GM12878 (cell line): ENCODE results near the gene DYNLT2B. TPM values are rescaled to one million over a fixed set of nuclear protein-coding genes. Genes with fewer than 3 reads are reported as not detected.

Experiments used
- ATAC-seq: fragments of 200-7000 bp; cut with Tn5 transposase; 3 replicates; pipeline ENCODE4 v1.9.1; 2020; ENCODE audit warnings: mild to moderate bottlenecking, moderate library complexity
- BruUV-seq: library from RNA; stranded (reverse); fragments of 400-500 nt; replicated peaks from 2 replicates; lab custom pipeline; 2021; lab: Mats Ljungman, UMichigan
- CTCF ChIA-PET: fragments of 300-600 bp; sonication (Branson Sonifier 250); formaldehyde crosslinking; extraction: SDS; loops from one replicate; lab custom pipeline; 2021; ENCODE audit warnings: inconsistent platforms; lab: Yijun Ruan, JAX
- POLR2A ChIA-PET: fragments of 350-600 bp; formaldehyde crosslinking; extraction: SDS; loops from one replicate; lab custom pipeline; 2021; ENCODE audit warnings: inconsistent platforms; lab: Charles Lee
- RAD21 ChIA-PET: fragments of 300-600 bp; sonication (Branson Sonifier 250); formaldehyde crosslinking; loops from one replicate; lab custom pipeline; 2023; ENCODE audit warnings: antibody characterized with exemption; ENCODE audit not compliant: unreplicated experiment; lab: Charles Lee
- SMC1A ChIA-PET: fragments of 300-600 bp; sonication (Branson Sonifier 250); formaldehyde crosslinking; loops from one replicate; lab custom pipeline; 2023; ENCODE audit not compliant: unreplicated experiment, uncharacterized antibody; lab: Charles Lee
- DNase-seq: peaks from one replicate; pipeline ENCODE4 v3.0.0-alpha.2; 2011; ENCODE audit warnings: low read depth, low spot score
- FAIRE-seq: peaks from 3 replicates; lab custom pipeline; 2011; peaks lifted over from hg19 to GRCh38; lab: Jason Lieb, UNC
- H2AFZ ChIP-seq: 2 replicates; pipeline ENCODE4 v1.6.0; 2011; ENCODE audit warnings: low read depth, low read length, control low read depth; ENCODE audit not compliant: control insufficient read depth
- H3K27ac ChIP-seq: 2 replicates; pipeline ENCODE4 v1.5.1; 2011; ENCODE audit warnings: control low read depth; ENCODE audit not compliant: control insufficient read depth, insufficient read depth
- H3K27me3 ChIP-seq, 2 experiments: replicated peaks in 1 of 2; 2 replicates each; pipeline versions ENCODE4 v1.6.0 to v1.6.1; 2011; ENCODE audit warnings: low read length in 1 of 2; ENCODE audit not compliant: control insufficient read depth in 2 of 2, insufficient read depth in 2 of 2
- H3K36me3 ChIP-seq, 2 experiments: 2 replicates each; pipeline ENCODE4 v1.5.1; 2011; ENCODE audit warnings: low read length in 1 of 2; ENCODE audit not compliant: control insufficient read depth in 2 of 2, insufficient read depth in 2 of 2
- H3K4me1 ChIP-seq: 2 replicates; pipeline ENCODE4 v1.6.1; 2011; ENCODE audit warnings: mild to moderate bottlenecking, low read length, moderate library complexity, mixed read lengths; ENCODE audit not compliant: control insufficient read depth, insufficient read depth
- H3K4me2 ChIP-seq: 2 replicates; pipeline ENCODE4 v1.6.0; 2011; ENCODE audit warnings: control low read depth; ENCODE audit not compliant: control insufficient read depth, insufficient read depth
- H3K4me3 ChIP-seq: fragments of 200-600 bp; sonication (generic); 2 replicates; pipeline ENCODE4 v1.5.1; 2016
- H3K79me2 ChIP-seq: 2 replicates; pipeline ENCODE4 v1.6.0; 2011; ENCODE audit warnings: low read length; ENCODE audit not compliant: control insufficient read depth, insufficient read depth
- H3K9ac ChIP-seq: 2 replicates; pipeline ENCODE4 v1.8.0; 2011; ENCODE audit warnings: low read length, control low read depth, mixed read lengths; ENCODE audit not compliant: control insufficient read depth, insufficient read depth
- H3K9me3 ChIP-seq: replicated peaks from 3 replicates; pipeline ENCODE4 v1.5.1; 2011; ENCODE audit warnings: mild to moderate bottlenecking, low read length; ENCODE audit not compliant: control insufficient read depth, insufficient read depth
- H4K20me1 ChIP-seq: 2 replicates; pipeline ENCODE4 v1.6.0; 2011; ENCODE audit not compliant: control insufficient read depth, insufficient read depth
- ATF7 ChIP-seq: fragments of 450-650 bp; IDR thresholded peaks from 2 replicates; pipeline ENCODE4 v1.6.1; 2016; ENCODE audit warnings: low read depth, mild to moderate bottlenecking
- CHD4 ChIP-seq: fragments of 200-600 bp; sonication (generic); IDR thresholded peaks from 2 replicates; pipeline ENCODE4 v1.6.1; 2016; ENCODE audit warnings: mild to moderate bottlenecking
- DPF2 ChIP-seq: fragments of 450-650 bp; IDR thresholded peaks from 2 replicates; pipeline ENCODE4 v1.6.1; 2017; ENCODE audit warnings: mild to moderate bottlenecking
- E2F8 ChIP-seq: fragments of 450-650 bp; IDR thresholded peaks from 2 replicates; pipeline ENCODE4 v1.6.1; 2018; ENCODE audit warnings: mild to moderate bottlenecking, low read depth, moderate library complexity; ENCODE audit not compliant: partially characterized antibody
- HCFC1 ChIP-seq: fragments of 150-350 bp; IDR thresholded peaks from 2 replicates; pipeline ENCODE4 v1.6.1; 2014; ENCODE audit warnings: low read length
- HDAC6 ChIP-seq: fragments of 200-600 bp; sonication (generic); IDR thresholded peaks from one replicate; pipeline ENCODE4 v1.8.0; 2017; ENCODE audit warnings: antibody characterized with exemption; ENCODE audit not compliant: unreplicated experiment
- LARP7 ChIP-seq: fragments of 450-650 bp; IDR thresholded peaks from 2 replicates; pipeline ENCODE4 v1.6.1; 2017; ENCODE audit warnings: mild to moderate bottlenecking
- MTA2 ChIP-seq: fragments of 450-650 bp; IDR thresholded peaks from 2 replicates; pipeline ENCODE4 v1.6.1; 2016; ENCODE audit warnings: low read depth, mild to moderate bottlenecking, moderate library complexity
- USF2 ChIP-seq: IDR thresholded peaks from 2 replicates; pipeline ENCODE4 v1.6.1; 2011; ENCODE audit warnings: low read depth, low read length, improper control_type of control experiment, borderline replicate concordance
- WGBS: methylation state at CpG from one replicate; pipeline ENCODE4 v1.1.6; 2016; ENCODE audit warnings: low lambda C conversion rate; ENCODE audit not compliant: insufficient replicate concordance, insufficient coverage; ENCODE audit errors: missing lambda C conversion rate; 5-methylcytosine and 5-hydroxymethylcytosine counted together
- in situ Hi-C: fragments of 300-500 bp; cut with MboI; formaldehyde crosslinking; loops from 9 replicates; pipeline ENCODE4 v1.14.3; 2018; ENCODE audit warnings: mixed read lengths
- intact Hi-C: fragments of 100-400 bp; cut with micrococcal nuclease; formaldehyde crosslinking; loops from one replicate; pipeline ENCODE4 v1.14.2; 2022; ENCODE audit not compliant: unreplicated experiment
- polyA plus RNA-seq, 11 experiments: library from polyadenylated mRNA; depleted of rRNA in 4 of 11; unstranded in 6 of 11; stranded (reverse) in 5 of 11; fragments of >200 nt; fragmentation: Nextera tagmentation in 4 of 11; fragmentation: Illumina TruSeq in 1 of 11; extraction: Ambion mirVana in 4 of 11; extraction: Trizol in 1 of 11; gene quantifications; 1 replicate in 1 of 11; 2 replicates in 10 of 11; pipeline versions ENCODE4 v1.2.1 to v1.2.3, GENCODE V29; 2011 to 2016; ENCODE audit warnings: inconsistent platforms in 2 of 11, missing spikeins in 2 of 11, low read depth in 1 of 11
- total RNA-seq, 4 experiments: library from RNA; depleted of rRNA in 3 of 4; stranded (reverse); fragments of >200 nt in 3 of 4; fragmentation: Illumina TruSeq in 1 of 4; extraction: Trizol in 1 of 4; gene quantifications; 2 replicates each; pipeline versions ENCODE4 v1.2.1 to v1.2.3, GENCODE V29; 2013 to 2021

The DYNLT2B gene
- total and polyA plus RNA-seq, 10 of the 15 experiments (the other 5 are each of a cell fraction or from before 2014, with no cell fraction given), result 8.6 to 89.7 (median 21.9) TPM

DNA sequence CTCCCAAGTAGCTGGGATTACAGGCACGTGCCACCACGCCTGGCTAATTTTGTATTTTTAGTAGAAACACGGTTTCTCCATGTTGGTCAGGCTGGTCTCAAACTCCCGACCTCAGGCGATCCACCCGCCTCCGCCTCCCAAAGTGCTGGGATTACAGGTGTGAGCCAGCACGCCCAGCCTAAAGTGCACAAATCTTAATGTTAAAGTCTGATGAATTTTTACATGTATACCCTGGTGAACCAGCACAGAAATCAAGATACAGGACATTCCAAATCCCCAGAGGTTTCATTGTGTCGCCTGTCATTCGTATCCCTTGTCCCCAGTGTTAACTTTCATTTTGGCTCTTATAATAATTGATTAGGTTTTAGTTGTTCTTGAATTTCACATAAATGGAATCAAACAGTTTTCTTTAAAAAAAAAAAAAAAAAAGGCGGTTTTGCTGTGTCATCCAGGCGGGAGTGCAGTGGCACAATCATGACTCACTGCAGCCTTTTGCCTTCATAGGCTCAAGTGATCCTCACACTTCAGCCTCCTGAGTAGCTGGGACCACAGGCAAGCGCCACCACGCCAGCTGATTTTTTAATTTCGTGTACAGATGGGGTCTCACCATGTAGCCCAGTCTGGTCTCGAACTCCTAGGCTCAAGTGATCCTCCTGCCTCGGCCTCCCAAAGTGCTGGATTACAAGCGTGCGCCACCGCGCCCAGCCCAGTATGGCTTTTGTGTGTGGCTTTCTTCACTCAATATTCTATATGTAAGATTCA lies 21.6 kb upstream of the DYNLT2B start:
- H3K4me1 ChIP-seq, result no peaks in the 10 kb centered on the region
- H3K36me3 ChIP-seq, result no peaks in the 10 kb centered on the region
- H3K79me2 ChIP-seq, result no peaks in the 10 kb centered on the region
- no peaks in the 10 kb centered on the region; the same call in 2 of the 3 replicates for H3K9me3 ChIP-seq
- FAIRE-seq (no peak), DNase-seq (no peak), ATAC-seq (no peak)
- WGBS, result 69% methylated on average over 21 of the region's 21 CpGs
- SMC1A ChIA-PET, result no interaction called here
- no peaks in the 10 kb centered on the region for H3K27me3 ChIP-seq
- no peak overlapping the region for H3K27ac ChIP-seq
- TF ChIP-seq ATF7 (no peak), E2F8 (no peak), MTA2 (no peak), HCFC1 (no peak), LARP7 (no peak), USF2 (no peak), HDAC6 (no peak), DPF2 (no peak), CHD4 (no peak)
- BruUV-seq, result no TSS peak
- no peaks in the 10 kb centered on the region for H4K20me1 ChIP-seq
- no peak overlapping the region for H2AFZ ChIP-seq
- no peak overlapping the region for H3K4me3 ChIP-seq
- H3K9ac ChIP-seq, result no peak overlapping the region
- no peak overlapping the region for H3K4me2 ChIP-seq
- POLR2A ChIA-PET, result interaction anchor here (0.7 to 1.1 kb wide), 3 partner anchors 15 to 581 kb away, joined by 3 to 7 read pairs (median 6); no protein-coding TSS in a partner anchor
- intact Hi-C loops, result no loop called here
- in situ Hi-C loops, result no loop called here
- RAD21 ChIA-PET, result no interaction called here
- CTCF ChIA-PET, result interaction anchor here (0.6 kb wide), 1 partner anchor 117 kb away, joined by 3 read pairs; no protein-coding TSS in a partner anchor
